Kidney epithelial cell (primary cell): Measurements from ENCODE around the gene SLC47A2. TPM values are rescaled to one million over a fixed set of nuclear protein-coding genes. Genes with fewer than 3 reads are reported as not detected.

ENCODE experiments used
- DNase-seq: peaks from one replicate; pipeline ENCODE4 v3.0.0-alpha.2; 2010; ENCODE audit warnings: low read depth
- H3K27me3 ChIP-seq: 2 replicates; pipeline ENCODE4 v1.6.0; 2011; ENCODE audit warnings: low read length; ENCODE audit not compliant: control insufficient read depth, insufficient read depth
- H3K36me3 ChIP-seq: 2 replicates; pipeline ENCODE4 v1.5.1; 2011; ENCODE audit warnings: low read length; ENCODE audit not compliant: control insufficient read depth, insufficient read depth
- H3K4me3 ChIP-seq: 2 replicates; pipeline ENCODE4 v1.5.1; 2011; ENCODE audit warnings: low read depth, mild to moderate bottlenecking, control low read depth, low read length
- total RNA-seq: library from RNA; depleted of rRNA; stranded (reverse); fragments of >200 nt; gene quantifications from 2 replicates; pipeline ENCODE4 v1.2.3, GENCODE V29; 2015
- TF ChIP-seq, protein P1 (sequence below): IDR thresholded peaks from 2 replicates; pipeline ENCODE4 v1.5.1; 2011; ENCODE audit warnings: mild to moderate bottlenecking, moderate library complexity, low read length, control low read depth, inconsistent platforms; ENCODE audit not compliant: insufficient read depth, poor library complexity, severe bottlenecking

SLC47A2 gene
- total RNA-seq, 1 donor from 2014 or later = not detected

DNA sequence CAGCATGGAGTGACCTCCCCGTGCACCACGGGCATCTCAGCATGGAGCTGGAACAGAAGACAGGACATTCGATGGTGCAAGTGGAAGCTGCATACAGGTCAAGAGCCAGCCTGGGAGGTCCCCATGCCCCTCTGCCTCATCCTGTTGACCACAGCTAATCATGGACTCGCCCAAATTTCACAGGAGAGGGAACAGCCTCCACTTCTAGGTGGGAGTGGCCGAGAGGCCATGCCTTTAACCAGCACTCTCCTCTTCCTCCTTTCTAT is 3.8 kb upstream of the SLC47A2 start:
- TF ChIP-seq, protein P1, sequence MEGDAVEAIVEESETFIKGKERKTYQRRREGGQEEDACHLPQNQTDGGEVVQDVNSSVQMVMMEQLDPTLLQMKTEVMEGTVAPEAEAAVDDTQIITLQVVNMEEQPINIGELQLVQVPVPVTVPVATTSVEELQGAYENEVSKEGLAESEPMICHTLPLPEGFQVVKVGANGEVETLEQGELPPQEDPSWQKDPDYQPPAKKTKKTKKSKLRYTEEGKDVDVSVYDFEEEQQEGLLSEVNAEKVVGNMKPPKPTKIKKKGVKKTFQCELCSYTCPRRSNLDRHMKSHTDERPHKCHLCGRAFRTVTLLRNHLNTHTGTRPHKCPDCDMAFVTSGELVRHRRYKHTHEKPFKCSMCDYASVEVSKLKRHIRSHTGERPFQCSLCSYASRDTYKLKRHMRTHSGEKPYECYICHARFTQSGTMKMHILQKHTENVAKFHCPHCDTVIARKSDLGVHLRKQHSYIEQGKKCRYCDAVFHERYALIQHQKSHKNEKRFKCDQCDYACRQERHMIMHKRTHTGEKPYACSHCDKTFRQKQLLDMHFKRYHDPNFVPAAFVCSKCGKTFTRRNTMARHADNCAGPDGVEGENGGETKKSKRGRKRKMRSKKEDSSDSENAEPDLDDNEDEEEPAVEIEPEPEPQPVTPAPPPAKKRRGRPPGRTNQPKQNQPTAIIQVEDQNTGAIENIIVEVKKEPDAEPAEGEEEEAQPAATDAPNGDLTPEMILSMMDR = no peak

DNA sequence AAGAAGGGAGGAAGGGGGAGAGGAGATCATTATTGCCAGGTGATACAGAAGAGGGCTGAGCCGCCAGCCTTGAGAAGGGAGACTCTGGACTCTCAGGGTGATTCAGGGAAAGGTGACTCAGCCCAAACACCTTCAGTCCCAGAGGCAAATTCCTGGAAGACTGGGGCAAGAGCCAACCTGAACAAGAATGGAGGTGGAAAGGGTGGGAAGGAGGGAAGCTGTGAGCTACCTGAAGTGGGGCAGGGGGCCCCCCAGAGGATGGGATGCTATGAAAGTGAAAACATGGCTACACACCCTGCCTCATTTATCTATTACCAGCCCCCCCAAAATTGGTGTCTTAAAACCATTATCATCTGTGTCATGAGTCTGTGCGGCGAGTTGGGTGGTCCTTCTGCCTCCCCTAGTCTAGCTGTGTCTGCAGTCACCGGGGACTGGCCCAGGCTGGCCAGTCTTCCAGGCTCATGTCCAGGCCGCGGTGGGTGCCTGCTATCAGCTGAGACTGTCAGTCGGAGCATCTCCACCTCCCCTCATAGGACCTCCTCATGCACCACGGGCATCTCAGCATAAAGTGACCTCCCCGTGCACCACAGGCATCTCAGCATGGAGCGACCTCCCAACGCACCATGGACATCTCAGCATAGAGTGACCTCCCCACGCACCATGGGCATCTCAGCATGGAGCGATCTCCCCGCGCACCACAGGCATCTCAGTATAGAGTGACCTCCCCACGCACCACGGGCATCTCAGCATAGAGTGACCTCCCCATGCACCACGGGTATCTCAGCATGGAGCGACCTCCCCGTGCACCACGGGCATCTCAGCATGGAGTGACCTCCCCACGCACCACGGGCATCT is 3.2 kb upstream of the SLC47A2 start:
- Histone ChIP-seq H3K27me3 (peaks cover 15% of the 10 kb centered on the region), H3K36me3 (no peaks in the 10 kb centered on the region), H3K4me3 (no peak overlapping the region)
- TF ChIP-seq, protein P1 = no peak
- no peak for DNase-seq

More for the DNA sequence above, 3.8 kb upstream of the SLC47A2 start:
- Histone ChIP-seq H3K4me3 (no peak overlapping the region), H3K36me3 (no peaks in the 10 kb centered on the region), H3K27me3 (peaks cover 11% of the 10 kb centered on the region)
- no peak for DNase-seq

DNA sequence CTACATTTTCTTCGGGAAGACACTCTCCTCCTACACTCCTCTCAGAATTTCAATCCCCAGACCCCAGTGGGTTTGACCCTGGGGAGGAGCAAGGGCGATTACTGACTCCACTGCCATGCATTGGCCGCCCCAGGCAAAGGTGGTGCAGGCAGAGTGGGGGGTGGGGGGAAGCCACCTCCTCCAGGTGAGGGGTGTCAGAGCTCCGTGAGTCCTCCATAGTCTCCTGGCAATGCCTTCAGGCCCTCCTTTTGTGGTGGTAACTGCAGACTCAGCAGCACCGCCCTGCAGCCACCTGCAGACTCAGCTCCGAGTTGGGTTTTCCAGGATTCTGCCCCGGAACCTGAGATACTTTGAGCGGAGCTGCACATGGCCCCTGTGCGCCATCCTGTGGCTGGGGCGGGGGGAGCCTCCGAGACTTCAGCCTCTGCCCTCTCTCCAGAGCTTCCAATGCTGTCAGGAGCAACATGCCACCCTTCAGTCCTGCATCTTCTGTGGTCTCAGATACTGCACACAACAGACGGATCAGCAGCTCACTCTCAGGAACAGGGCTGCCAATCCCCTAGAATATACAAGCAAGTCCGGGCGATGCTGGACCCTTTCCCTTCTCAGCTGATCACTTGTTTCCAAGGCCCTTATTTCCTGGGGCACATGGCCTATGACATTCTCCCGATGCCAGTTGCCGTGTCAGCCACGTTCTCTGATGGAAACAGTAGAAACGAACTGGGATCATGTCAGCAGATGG is 2.4 kb upstream of the SLC47A2 start:
- peaks cover 15% of the 10 kb centered on the region for H3K27me3 ChIP-seq
- H3K36me3 ChIP-seq = no peaks in the 10 kb centered on the region
- TF ChIP-seq, protein P1 = no peak
- no peak for DNase-seq
- H3K4me3 ChIP-seq = no peak overlapping the region

GRCh38 chr17:19718041-19718612 is 1.7 kb upstream of the SLC47A2 start:
- no peak for DNase-seq
- Histone ChIP-seq H3K4me3 (no peak overlapping the region), H3K27me3 (peaks cover 15% of the 10 kb centered on the region), H3K36me3 (no peaks in the 10 kb centered on the region)
- TF ChIP-seq, protein P1 = no peak

DNA sequence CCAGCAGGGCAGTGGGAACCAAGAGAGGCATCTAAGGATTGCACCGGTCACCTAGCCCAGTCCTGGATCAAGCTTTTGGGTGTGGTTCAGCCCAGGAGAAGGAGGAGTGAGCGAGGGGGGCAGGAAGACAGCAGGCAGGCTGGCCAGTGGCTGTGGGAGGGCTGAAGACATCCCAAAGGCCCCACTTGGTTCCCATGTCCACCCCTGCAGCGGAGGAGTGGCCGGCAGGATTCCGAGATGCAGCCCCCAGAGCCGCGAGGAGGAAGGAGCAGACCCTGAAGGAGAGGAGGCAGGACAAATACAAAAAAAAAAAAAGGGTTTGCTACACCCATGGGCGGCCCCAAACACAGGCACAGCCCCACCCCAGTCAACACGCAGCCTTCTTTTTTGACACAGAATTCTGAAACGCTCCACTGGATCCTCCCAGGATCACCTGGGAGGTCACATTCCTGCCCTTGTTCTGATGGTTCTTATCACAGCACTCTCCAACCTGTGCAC is 1.1 kb upstream of the SLC47A2 start:
- Histone ChIP-seq H3K4me3 (no peak overlapping the region), H3K36me3 (no peaks in the 10 kb centered on the region)

More for the DNA sequence above, 1.1 kb upstream of the SLC47A2 start:
- H3K27me3 ChIP-seq = peaks cover 15% of the 10 kb centered on the region
- DNase-seq = no peak
- TF ChIP-seq, protein P1 = no peak
